GM12872 (cell line): Measurements from ENCODE around the gene HINFP.
A peak's percentile ranks its signal among the peaks of the same experiment; 100 is the strongest.

Experiments
- CTCF ChIP-seq: IDR thresholded peaks from 3 replicates; pipeline ENCODE4 v1.5.1; 2011; ENCODE audit warnings: low read depth, mild to moderate bottlenecking, low read length, moderate library complexity; ENCODE audit not compliant: insufficient read depth

Gene HINFP

GRCh38 chr11:119155733-119156492, 34.5 kb downstream of the HINFP start:
- TF ChIP-seq CTCF, result peak; percentile 39; the same call in 2 of the 3 replicates

DNA sequence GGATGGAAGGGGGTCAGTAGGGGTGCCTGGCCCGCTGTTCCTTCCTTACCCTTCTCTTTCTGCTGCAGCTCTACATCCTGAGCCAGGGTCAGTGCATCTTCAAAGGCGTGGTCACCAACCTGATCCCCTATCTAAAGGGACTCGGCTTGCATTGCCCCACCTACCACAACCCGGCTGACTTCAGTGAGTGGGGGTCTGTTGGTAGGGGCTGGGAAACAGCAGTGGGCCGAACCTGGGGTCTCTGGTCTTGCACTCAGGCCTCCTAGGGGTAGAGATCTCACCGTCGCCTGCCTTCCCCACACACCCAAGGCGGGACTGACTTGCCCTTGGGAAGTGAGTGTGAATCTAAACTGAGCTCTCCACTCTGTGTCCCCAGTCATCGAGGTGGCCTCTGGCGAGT, 35.1 kb downstream of the HINFP start:
- TF ChIP-seq CTCF, result no peak; the same call in 2 of the 3 replicates

- TF ChIP-seq CTCF, result no peak
These were observed 35.7 kb downstream of the HINFP start for GRCh38 chr11:119157063-119157462.

DNA sequence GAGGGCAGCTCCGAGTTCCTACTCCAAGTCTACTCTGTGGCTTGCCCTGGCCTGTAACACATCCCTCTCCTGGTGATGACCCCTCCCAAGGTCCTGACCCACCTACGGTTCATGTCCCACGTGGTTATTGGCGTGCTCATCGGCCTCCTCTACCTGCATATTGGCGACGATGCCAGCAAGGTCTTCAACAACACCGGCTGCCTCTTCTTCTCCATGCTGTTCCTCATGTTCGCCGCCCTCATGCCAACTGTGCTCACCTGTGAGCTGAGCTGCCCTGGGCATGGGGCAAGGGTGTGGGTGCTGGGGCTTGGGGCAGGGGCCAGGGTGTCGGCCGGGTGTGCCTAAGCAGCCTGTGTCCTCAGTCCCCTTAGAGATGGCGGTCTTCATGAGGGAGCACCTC, 37.1 kb downstream of the HINFP start:
- no peak for TF ChIP-seq CTCF

- TF ChIP-seq CTCF, result no peak
These were observed 38.8 kb downstream of the HINFP start for GRCh38 chr11:119160151-119160550.

GRCh38 chr11:119161871-119162270, 40.5 kb downstream of the HINFP start:
- TF ChIP-seq CTCF, result no peak

DNA sequence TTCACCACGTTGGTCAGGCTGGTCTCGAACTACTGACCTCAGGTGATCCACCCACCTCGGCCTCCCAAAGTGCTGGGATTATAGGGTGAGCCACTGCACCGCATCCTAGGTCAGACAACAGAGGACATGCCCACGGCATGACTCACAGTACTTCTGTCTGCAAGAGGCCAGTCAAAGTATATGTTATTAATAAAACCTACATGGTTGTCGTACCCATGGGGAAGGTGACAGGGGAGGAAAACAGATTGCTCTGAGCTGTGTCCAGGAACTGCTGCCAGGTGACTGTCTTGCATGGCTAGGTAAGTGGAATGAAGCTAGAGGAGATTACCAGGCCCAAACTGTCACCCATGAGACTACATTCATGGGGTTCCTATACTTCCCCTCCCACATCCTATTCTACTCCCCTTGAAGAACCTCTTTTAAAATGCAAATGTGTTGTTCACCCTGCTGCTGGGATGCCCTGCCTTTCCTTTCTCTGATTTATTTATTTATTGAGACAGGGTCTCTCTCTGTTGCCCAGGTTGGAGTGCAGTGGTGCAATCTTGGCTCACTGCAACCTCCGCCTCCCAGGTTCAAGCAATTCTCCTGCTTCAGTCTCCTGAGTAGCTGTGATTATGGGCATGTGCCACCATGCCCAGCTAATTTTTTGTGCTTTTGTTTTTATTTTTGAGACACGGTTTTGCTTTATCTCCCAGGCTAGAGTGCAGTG, 45.1 kb downstream of the HINFP start:
- no peak for TF ChIP-seq CTCF
